ENCODE measurements around the gene ISCU. TPM values are rescaled to one million over a fixed set of nuclear protein-coding genes. Genes with fewer than 3 reads are reported as not detected.

Gene ISCU
- total RNA-seq, 4 donors from 2014 or later, result 121 to 146 (median 138) TPM

DNA sequence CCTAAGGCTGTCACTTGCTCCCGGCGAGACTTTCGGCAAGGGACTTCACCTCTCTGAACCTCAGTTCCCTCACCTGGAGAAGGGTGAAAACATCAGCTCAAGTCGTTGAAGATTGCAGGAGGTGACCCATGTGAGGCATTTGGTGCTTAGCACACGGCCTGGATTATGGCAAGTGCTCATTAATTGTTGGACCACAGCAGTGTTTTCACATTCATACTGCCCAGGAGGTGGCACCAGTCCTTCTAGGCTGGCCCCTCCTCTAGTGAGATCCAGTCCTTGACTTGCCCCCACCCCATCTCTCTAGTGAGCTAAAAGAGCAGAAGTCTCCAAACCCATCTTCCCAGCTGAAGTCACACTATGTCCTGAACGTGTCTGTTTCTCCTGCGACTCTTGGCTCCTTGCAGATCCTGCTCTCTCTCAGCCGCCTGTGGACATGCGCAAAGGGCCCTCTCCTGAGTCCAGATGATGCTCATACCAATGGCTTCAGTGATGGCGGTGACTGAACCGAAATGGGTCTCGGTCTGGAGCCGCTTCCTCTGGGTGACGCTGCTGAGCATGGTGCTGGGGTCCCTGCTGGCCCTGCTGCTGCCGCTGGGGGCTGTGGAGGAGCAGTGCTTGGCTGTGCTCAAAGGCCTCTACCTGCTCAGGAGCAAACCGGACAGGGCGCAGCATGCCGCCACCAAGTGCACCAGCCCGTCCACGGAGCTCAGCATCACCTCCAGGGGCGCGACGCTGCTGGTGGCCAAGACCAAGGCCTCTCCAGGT, 45.7 kb upstream of the ISCU start:
- H3K27ac ChIP-seq, result no peak overlapping the region
- TF ChIP-seq, protein P1, sequence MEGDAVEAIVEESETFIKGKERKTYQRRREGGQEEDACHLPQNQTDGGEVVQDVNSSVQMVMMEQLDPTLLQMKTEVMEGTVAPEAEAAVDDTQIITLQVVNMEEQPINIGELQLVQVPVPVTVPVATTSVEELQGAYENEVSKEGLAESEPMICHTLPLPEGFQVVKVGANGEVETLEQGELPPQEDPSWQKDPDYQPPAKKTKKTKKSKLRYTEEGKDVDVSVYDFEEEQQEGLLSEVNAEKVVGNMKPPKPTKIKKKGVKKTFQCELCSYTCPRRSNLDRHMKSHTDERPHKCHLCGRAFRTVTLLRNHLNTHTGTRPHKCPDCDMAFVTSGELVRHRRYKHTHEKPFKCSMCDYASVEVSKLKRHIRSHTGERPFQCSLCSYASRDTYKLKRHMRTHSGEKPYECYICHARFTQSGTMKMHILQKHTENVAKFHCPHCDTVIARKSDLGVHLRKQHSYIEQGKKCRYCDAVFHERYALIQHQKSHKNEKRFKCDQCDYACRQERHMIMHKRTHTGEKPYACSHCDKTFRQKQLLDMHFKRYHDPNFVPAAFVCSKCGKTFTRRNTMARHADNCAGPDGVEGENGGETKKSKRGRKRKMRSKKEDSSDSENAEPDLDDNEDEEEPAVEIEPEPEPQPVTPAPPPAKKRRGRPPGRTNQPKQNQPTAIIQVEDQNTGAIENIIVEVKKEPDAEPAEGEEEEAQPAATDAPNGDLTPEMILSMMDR (IDR thresholded peaks at IDR 0.05), result no peak
- no peak for TF ChIP-seq POLR2A (IDR thresholded peaks at IDR 0.05)
- H3K36me3 ChIP-seq, result peaks cover 0 to 39% (median 0%) of the 10 kb centered on the region in 3 donors

DNA sequence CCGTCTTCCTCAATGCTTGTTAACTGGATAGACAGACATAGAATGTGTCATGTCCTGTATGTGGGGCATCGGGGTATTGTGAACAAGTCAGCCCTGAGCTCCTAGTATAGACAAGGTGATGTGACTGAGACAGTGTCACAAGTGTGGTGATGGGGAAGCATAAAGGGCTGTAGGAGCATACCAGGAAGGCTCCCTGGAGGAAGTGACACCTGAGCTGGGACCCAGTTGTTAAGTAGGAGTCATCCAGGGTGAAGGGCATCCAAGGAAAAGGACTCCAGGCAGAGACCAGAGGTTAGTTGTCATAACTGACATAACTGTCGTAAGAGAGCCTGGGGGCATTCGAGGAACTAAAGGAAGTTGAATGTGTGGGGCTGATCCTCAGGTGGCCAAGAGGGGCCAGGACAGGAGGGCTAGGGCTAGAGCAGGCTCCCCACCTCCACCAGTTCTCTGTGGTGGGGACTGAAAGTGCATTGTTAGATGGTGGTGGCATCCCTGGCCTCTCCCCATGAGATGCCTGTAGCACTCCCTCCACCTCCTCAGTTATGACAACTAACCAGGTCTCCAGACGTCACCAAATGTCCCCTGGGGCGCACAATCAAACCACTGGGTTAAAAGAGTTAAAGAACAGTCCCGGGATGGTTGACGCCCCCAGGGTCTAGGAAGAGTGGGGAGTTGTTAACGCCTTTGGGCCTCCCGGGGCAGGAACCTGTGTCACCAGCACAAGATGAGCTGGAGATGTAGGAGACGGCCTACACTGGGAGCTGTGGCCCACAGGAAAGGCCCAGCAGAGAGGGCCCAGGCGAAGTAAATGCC, 44.9 kb upstream of the ISCU start:
- DNase-seq, result no peak
- TF ChIP-seq, protein P1 (IDR thresholded peaks at IDR 0.05), result no peak
- TF ChIP-seq POLR2A (IDR thresholded peaks at IDR 0.05), result no peak
- H3K9me3 ChIP-seq, result no peaks in the 10 kb centered on the region
- peaks cover 0 to 47% (median 0%) of the 10 kb centered on the region in 3 donors for H3K36me3 ChIP-seq
- no peak overlapping the region for H3K4me3 ChIP-seq
- no peak overlapping the region for H3K27ac ChIP-seq
- H3K27me3 ChIP-seq, result no peaks in the 10 kb centered on the region
- H3K4me1 ChIP-seq, result peaks cover 0 to 11% (median 5%) of the 10 kb centered on the region in 4 donors

More for the DNA sequence above, 45.7 kb upstream of the ISCU start:
- DNase-seq, result no peak
- Histone ChIP-seq H3K9me3 (no peaks in the 10 kb centered on the region), H3K4me1 (peaks cover 0 to 11% (median 7%) of the 10 kb centered on the region in 4 donors), H3K27me3 (no peaks in the 10 kb centered on the region), H3K4me3 (no peak overlapping the region)

DNA sequence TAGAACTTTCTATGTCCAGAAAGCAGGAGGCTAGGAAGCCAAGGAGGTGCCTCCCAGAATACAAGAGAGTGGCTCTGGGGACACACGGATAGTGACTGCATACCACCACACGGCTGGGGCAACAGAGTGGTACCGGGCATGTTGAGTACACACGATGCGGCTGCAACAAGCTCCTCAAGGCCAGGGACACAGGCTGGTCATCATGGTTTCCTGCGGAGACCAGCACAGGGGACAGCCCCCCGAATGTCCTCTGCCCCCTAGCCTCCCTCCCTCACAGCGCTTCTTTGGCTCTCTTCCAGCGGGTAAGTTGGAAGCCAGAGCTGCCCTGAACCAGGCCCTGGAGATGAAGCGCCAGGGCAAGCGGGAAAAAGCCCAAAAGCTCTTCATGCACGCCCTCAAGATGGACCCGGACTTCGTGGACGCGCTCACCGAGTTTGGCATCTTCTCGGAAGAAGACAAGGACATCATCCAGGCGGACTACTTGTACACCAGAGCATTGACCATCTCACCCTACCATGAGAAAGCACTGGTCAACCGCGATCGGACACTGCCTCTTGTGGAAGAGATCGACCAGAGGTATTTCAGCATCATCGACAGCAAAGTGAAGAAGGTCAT, 44.2 kb upstream of the ISCU start:
- H3K4me1 ChIP-seq, result peaks cover 0 to 11% (median 5%) of the 10 kb centered on the region in 4 donors
- H3K9me3 ChIP-seq, result no peaks in the 10 kb centered on the region
- no peak for DNase-seq
- no peaks in the 10 kb centered on the region for H3K27me3 ChIP-seq
- H3K4me3 ChIP-seq, result no peak overlapping the region
- no peak for TF ChIP-seq POLR2A (IDR thresholded peaks at IDR 0.05)
- TF ChIP-seq, protein P1 (IDR thresholded peaks at IDR 0.05), result no peak
- H3K27ac ChIP-seq, result no peak overlapping the region
- H3K36me3 ChIP-seq, result peaks cover 0 to 54% (median 0%) of the 10 kb centered on the region in 3 donors

DNA sequence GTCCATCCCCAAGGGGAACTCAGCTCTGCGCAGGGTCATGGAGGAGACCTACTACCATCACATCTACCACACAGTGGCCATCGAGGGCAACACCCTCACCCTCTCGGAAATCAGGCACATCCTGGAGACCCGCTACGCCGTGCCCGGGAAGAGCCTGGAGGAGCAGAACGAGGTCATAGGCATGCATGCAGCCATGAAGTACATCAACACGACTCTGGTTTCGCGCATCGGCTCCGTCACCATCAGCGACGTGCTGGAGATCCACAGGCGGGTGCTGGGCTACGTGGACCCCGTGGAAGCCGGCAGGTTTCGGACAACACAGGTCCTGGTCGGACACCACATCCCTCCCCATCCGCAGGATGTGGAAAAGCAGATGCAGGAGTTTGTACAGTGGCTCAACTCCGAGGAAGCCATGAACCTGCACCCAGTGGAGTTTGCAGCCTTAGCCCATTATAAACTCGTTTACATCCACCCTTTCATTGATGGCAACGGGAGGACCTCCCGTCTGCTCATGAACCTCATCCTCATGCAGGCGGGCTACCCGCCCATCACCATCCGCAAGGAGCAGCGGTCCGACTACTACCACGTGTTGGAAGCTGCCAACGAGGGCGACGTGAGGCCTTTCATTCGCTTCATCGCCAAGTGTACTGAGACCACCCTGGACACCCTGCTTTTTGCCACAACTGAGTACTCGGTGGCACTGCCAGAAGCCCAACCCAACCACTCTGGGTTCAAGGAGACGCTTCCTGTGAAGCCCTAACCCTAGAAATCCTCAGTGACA, 43.5 kb upstream of the ISCU start:
- H3K36me3 ChIP-seq, result peaks cover 0 to 61% (median 0%) of the 10 kb centered on the region in 3 donors
- peaks cover 0 to 11% (median 5%) of the 10 kb centered on the region in 4 donors for H3K4me1 ChIP-seq
- no peak for DNase-seq
- H3K9me3 ChIP-seq, result no peaks in the 10 kb centered on the region
- no peak overlapping the region for H3K27ac ChIP-seq
- no peak overlapping the region for H3K4me3 ChIP-seq
- H3K27me3 ChIP-seq, result no peaks in the 10 kb centered on the region
- TF ChIP-seq POLR2A (IDR thresholded peaks at IDR 0.05), result no peak
- TF ChIP-seq, protein P1 (IDR thresholded peaks at IDR 0.05), result no peak

DNA sequence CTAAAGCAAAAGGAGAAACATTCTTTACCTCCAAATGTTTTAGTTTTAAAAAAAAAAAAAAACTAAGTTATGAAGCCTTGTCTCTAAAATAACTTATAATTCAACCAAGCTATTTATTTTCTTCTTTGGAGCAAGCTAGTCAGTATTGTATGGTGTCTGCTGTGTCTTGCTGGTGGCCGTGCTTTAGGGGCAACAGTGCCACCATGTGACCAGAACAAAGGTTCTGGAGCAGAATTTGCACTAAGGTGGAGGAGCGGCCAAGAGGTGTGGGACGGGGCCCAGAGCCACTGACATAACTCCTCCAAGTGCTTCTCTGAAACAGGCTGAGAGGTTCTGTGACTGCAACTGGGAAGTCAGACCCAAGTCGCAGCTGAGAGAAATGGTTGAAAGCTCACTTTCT, 42.8 kb upstream of the ISCU start:
- Histone ChIP-seq H3K27me3 (no peaks in the 10 kb centered on the region), H3K9me3 (no peaks in the 10 kb centered on the region), H3K4me3 (no peak overlapping the region), H3K36me3 (peaks cover 0 to 68% (median 0%) of the 10 kb centered on the region in 3 donors), H3K4me1 (peaks cover 0 to 11% (median 5%) of the 10 kb centered on the region in 4 donors), H3K27ac (no peak overlapping the region)
- TF ChIP-seq, protein P1 (IDR thresholded peaks at IDR 0.05), result no peak
- TF ChIP-seq POLR2A (IDR thresholded peaks at IDR 0.05), result no peak
- DNase-seq, result no peak
